ENCODE measurements around the gene PDE6A.

Gene PDE6A

GRCh38 chr5:149898811-149899210, 45.8 kb downstream of the PDE6A start (continued):
- no peak for TF ChIP-seq ZNF274 (IDR thresholded peaks at IDR 0.05; ENCODE audit: low read length)
- no peak for TF ChIP-seq ZNF274 (tag by site-specific recombination; IDR thresholded peaks at IDR 0.05; ENCODE audit: borderline replicate concordance)
- TF ChIP-seq ZNF521 (tag by site-specific recombination; IDR thresholded peaks at IDR 0.05): no peak
- TF ChIP-seq ZNF585B (tag by site-specific recombination; IDR thresholded peaks at IDR 0.05): no peak
- TF ChIP-seq ZNF2 (tag by site-specific recombination; IDR thresholded peaks at IDR 0.05): no peak
- TF ChIP-seq ZNF174 (tag by site-specific recombination; IDR thresholded peaks at IDR 0.05): no peak

GRCh38 chr5:149895416-149896345, 48.9 kb downstream of the PDE6A start:
- H3K27ac ChIP-seq (ENCODE audit: extremely low read depth, low read depth, low read length): no peak overlapping the region
- no peak overlapping the region for H3K4me3 ChIP-seq (ENCODE audit: low read depth, low read length)
- no peaks in the 10 kb centered on the region for H3K9me3 ChIP-seq (ENCODE audit: control insufficient read depth, insufficient read depth, low read depth, low read length)
- ChIA-PET POLR2A (no interaction called here), CTCF (interaction anchor here (0.5 to 1.3 kb wide), 4 partner anchors 30 to 463 kb away, joined by 3 read pairs; no protein-coding TSS in a partner anchor)
- H3K4me1 ChIP-seq (ENCODE audit: control insufficient read depth, insufficient read depth, low read length): no peaks in the 10 kb centered on the region
- H3K36me3 ChIP-seq (ENCODE audit: control insufficient read depth in 2 of 2, insufficient read depth in 1 of 2, low read length in 2 of 2): no peaks in the 10 kb centered on the region
- TF ChIP-seq ZFHX2 (tag by site-specific recombination; conservative IDR thresholded peaks at IDR 0.05) (peak; percentile 23; the same call in 1 of the 2 replicates), ZNF610 (tag by site-specific recombination; IDR thresholded peaks at IDR 0.05; ENCODE audit: borderline replicate concordance) (no peak), ZSCAN4 (tag by site-specific recombination; IDR thresholded peaks at IDR 0.05) (peak; percentile 47; the same call in 1 of the 2 replicates), ZIC2 (tag by site-specific recombination; IDR thresholded peaks at IDR 0.05) (no peak), AEBP2 (tag by site-specific recombination; IDR thresholded peaks at IDR 0.05; ENCODE audit: borderline replicate concordance) (no peak)

GRCh38 chr5:149894237-149894636, 50.4 kb downstream of the PDE6A start:
- peak; percentile 61 for TF ChIP-seq SCRT2 (tag by site-specific recombination; IDR thresholded peaks at IDR 0.05)
- no peak for TF ChIP-seq ZNF561 (tag by site-specific recombination; IDR thresholded peaks at IDR 0.05; ENCODE audit: borderline replicate concordance)
- no peak for TF ChIP-seq ZNF362 (tag by site-specific recombination; IDR thresholded peaks at IDR 0.05)
- H3K27ac ChIP-seq (ENCODE audit: extremely low read depth, low read depth, low read length): no peak overlapping the region
- no peak overlapping the region for H3K4me3 ChIP-seq (ENCODE audit: low read depth, low read length)
- H3K4me1 ChIP-seq (ENCODE audit: control insufficient read depth, insufficient read depth, low read length): no peaks in the 10 kb centered on the region
- H3K9me3 ChIP-seq (ENCODE audit: control insufficient read depth, insufficient read depth, low read depth, low read length): no peaks in the 10 kb centered on the region
- POLR2A ChIA-PET: interaction anchor here (0.7 kb wide), 1 partner anchor 48 kb away, joined by 9 read pairs; no protein-coding TSS in a partner anchor
- CTCF ChIA-PET: interaction anchor here (1.2 to 3.2 kb wide), 2 partner anchors 42 to 97 kb away, joined by 7 to 10 read pairs; no protein-coding TSS in a partner anchor
- H3K36me3 ChIP-seq (ENCODE audit: control insufficient read depth in 2 of 2, insufficient read depth in 1 of 2, low read length in 2 of 2): no peaks in the 10 kb centered on the region

GRCh38 chr5:149893403-149893931, 51.1 kb downstream of the PDE6A start:
- no peaks in the 10 kb centered on the region for H3K36me3 ChIP-seq (ENCODE audit: control insufficient read depth in 2 of 2, insufficient read depth in 1 of 2, low read length in 2 of 2)
- CTCF ChIA-PET: interaction anchor here (0.5 to 3.2 kb wide), 4 partner anchors 41 to 98 kb away, joined by 3 to 10 read pairs (median 5); no protein-coding TSS in a partner anchor
- H3K4me3 ChIP-seq (ENCODE audit: low read depth, low read length): no peak overlapping the region
- no peaks in the 10 kb centered on the region for H3K9me3 ChIP-seq (ENCODE audit: control insufficient read depth, insufficient read depth, low read depth, low read length)
- H3K4me1 ChIP-seq (ENCODE audit: control insufficient read depth, insufficient read depth, low read length): no peaks in the 10 kb centered on the region
- POLR2A ChIA-PET: no interaction called here
- TF ChIP-seq ZBTB17 (tag by site-specific recombination; IDR thresholded peaks at IDR 0.05): peak; percentile 62
- no peak for TF ChIP-seq ZNF792 (tag by site-specific recombination; IDR thresholded peaks at IDR 0.05)
- TF ChIP-seq SCRT2 (tag by site-specific recombination; IDR thresholded peaks at IDR 0.05): 0 out of 2 replicates have a peak, but pooled peaks have one; percentile 1
- H3K27ac ChIP-seq (ENCODE audit: extremely low read depth, low read depth, low read length): no peak overlapping the region

Measured in HEK293 (cell line).